GM19455 (cell line): ENCODE data around the gene FLNB.

Experiments used
- ATAC-seq: cut with Tn5 transposase; IDR thresholded peaks from one replicate; pipeline ENCODE4 v1.9.1; 2021; ENCODE audit not compliant: unreplicated experiment

The FLNB gene

DNA sequence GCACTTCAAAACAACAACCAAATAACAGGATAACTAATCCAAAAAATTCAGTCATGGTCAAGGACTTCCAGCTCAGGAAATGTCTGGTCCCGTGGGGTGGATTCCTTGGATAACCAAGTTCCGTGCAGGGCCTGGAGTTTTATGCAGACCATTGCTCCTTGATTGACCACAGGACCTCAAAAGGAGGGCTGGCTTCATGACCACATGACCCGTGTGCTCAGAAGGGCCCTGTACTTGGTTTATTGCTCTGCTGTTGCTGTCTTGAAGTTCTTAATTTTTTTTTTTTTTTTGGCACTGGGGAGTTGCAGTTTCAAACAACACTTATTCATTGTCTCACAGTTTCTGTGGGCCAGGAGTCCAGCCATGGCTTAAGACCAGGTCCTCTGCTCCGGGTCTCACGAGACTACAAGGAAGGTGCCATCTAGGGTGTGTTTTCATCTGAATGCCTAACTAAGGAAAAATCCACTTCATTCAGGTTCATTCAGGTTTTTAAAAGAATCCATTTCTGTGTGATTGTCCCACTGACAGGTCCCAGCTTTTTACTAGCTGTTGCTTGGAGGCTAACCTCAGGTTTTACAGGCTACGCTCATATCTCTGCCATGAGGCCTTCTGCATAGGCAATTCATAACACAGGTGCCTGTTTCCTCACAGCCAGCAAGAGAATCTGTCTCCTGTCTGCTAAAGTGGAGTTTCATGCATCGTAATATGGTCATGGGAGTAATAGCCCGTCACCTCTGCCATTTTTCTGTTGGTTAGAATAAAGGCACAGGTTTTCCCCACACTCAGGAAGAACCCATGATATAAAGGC is 65.3 kb downstream of the FLNB start:
- ATAC-seq = no peak

DNA sequence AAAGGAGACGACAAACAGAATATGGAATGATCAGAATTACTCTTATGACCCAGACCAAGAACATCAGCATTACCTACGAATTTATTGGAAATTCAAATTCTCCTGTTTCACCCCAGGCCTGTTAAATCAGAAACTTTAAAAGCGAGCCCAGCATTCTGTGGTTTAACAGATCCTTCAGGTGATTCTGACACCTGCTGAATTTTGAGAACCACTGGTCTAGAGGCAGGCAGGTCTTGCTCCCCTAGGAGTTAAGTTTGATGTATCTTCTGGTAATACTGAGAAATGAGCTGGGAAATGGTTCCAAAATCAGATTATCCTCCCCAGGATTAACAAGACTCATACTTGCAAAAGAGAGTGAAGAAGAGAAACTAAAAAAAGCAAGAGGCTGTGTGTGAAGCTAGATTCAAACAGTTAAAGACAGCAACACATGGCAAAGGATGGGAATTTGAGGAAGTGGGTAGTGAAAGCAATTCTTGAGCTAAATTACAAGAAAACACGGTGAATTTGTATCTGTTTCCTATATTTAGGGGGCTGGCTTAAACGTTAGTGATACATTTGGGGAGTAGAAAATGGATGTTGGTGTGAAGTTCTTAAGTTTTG is 66.0 kb downstream of the FLNB start:
- no peak for ATAC-seq

DNA sequence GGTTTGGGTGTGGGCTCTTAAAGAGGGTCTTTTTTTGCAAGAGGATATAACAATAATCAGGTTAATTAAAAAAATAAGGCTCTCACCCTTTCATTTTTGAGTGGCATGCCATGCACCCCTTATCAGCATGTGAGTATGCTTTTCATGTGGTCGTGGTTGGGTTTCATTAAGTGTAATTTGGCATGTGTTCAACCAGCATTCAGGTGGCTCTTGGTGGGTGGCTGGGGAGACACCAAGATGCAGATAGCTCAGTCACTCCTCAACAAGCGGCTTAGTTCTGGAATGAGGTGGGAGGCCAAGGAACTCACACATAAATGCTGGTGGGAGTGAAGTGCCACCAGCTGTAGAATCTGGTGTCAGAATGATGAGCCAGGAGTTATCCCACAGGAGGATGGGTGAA is 66.8 kb downstream of the FLNB start:
- no peak for ATAC-seq

DNA sequence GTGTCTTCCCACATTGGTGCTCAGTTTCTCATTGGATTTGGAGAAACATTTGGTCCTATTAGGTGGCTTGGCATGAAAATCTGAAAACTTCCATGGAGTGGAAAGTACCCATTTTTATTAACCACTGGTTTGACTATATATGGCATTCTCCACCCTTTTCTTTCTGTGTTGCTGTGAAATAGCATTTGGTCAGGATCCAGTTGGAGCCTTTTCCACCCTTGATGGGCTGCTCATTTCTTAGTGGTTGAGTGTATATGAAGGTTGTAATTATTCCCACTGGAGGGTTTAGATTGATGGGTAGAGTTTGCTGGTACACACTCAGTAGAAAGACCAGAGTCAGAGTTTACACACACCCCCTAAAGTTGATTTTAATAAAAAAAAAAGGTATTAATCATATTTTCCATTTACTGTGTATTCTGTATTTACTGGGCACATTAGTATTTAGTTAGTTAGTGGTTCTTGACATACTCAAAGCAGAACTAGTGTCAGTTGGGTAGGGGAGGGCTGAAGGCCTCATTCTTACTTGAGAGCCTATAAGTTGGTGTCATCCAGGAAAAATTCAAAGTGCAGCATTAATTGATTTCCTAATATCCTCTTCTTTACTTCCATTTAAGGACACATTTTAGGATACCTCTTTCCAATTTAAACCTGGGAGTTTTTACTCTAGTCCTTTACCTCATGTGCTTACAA is 69.5 kb downstream of the FLNB start:
- no peak for ATAC-seq

DNA sequence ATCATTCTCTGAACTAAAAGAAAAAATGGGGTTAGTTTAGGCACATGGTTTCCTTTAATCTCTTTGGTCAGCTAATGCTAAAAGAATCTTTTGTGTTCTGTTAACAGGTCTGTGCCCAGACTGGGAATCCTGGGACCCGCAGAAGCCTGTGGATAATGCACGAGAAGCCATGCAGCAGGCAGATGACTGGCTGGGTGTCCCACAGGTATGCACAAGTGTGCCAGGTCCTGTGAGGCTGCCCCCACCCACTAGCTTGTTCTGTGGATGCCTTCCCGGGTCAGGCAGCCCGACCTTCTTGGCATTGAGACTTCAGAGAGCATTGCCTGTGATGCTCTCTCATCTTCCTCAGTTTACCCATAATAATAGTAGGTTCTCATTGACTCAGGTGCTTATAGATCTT is 70.4 kb downstream of the FLNB start:
- ATAC-seq = no peak

DNA sequence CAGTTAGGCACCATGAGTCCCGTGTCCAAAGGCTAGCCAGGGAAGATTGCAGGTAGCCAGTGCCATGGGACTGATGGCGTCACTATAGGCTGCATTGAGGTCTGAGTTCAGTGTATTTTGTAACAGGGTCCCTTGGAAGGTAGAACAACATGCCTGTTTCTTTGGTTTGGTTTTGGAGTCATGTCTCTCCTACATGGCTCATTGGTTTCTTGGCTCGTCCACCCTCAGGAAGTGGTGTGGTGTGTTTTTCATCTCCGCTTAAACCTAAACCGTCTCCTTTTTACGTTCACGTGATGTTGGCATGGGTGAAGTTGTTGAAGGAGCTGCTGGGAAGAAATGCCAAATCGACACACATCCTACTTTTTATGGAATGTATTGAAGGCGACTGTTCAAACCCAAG is 71.6 kb downstream of the FLNB start:
- no peak for ATAC-seq

DNA sequence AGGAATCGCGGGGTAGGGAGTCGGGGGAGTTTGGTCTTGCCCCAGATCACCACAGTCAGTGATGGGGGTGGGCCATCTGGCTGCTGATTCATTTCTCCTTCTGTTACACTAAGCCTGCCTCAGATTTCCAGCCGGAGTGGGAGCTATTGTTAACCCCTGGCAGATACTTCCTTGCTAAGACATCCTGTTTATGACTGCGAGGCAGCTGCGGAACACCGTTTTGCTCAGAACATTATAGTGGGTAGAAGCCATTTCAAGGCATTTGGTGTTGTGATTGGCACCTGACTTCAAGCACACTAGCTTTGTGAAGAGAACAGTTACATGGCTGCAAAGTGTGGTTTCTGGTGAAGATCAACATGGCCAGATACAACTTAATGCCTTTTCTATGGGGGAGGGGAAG is 73.8 kb downstream of the FLNB start:
- ATAC-seq = no peak

DNA sequence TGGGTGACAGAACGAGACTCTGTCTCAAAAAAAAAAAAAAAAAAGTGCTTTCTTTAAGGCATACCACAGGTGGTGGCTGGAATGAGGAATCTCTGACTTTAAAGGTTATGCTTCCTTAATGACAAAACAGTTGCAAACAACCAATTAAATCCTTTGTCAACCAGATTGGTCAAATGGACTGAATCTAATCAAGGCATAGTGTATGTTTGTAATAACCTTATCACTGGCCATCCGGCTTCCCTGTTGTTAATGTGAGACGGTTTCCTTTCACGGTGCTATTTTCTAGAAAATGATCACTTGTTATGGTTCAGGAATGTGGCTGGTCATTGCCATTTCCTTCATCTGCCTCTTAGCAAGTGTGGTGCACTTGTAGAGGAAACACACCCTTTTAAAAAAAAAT is 75.9 kb downstream of the FLNB start:
- ATAC-seq = no peak

DNA sequence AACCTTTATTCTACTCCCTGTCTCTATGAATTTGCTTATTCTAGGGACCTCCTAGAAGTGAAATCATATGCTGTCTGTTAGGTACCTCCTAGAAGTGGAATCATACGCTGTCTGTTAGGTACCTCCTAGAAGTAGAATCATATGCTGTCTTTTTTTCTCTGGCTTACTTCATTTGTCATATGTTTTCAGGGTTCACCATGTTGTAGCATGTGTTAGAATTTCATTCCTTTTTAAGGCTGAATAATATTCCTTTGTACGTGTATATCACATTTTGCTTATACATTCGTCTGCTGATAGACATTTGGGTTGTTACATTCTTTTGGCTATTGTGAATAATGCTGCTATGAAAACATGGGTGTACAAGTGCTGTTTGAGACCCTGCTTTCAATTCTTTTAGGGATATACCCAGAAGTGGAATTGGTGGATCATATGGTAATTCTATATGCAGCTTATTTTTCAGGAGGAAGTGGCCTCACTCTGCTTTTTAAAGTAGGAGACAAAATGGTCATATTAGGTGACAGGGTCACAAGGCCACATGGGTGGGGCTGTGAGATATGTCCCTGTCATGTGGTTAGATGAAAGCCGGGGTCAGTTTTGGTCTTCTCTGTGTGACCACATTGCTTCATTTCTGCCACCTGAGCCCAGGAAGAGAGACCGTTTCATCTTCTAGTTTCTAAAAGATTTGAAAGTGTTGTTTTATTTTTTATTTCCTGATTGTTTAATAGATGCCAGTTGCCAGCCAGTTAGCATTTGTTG is 76.7 kb downstream of the FLNB start:
- ATAC-seq = no peak

DNA sequence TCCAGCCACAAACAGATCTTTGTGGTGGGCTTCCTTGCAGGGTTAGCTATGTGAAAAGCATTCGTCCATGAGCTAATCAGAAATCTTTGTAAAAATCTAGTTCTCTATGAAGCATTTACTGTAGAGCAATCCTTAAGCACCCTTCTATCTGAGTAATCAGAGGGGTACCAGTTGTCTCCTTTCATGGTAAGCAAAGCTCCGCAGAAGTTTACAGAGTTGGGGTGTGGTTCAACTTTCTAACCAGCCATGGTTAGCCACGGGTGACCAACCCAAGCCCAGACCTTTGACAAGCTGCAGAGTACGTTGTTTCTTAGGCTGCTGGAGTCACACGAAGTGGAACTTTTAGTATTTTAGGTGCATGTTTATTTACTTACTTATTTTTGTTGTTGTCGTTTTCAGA is 77.4 kb downstream of the FLNB start:
- no peak for ATAC-seq

DNA sequence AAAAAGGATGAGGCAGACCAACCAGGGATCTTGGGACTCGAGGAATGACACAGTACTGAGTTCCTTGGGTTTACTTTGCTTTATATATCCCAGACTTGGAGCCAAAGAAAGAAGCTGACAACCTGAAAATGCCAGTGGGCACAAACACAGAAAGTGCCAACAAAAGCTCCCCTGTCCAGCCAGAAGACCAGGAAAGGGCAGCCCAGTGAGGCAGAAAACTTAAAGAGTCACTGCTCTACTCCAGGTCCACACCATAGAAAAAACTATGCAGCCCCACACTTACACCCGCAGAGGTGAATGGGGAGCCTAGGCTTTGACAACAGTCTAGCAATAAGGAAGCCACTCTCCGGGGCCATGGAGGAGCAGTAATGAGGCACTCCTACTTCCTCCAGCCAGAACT is 80.3 kb downstream of the FLNB start:
- no peak for ATAC-seq

DNA sequence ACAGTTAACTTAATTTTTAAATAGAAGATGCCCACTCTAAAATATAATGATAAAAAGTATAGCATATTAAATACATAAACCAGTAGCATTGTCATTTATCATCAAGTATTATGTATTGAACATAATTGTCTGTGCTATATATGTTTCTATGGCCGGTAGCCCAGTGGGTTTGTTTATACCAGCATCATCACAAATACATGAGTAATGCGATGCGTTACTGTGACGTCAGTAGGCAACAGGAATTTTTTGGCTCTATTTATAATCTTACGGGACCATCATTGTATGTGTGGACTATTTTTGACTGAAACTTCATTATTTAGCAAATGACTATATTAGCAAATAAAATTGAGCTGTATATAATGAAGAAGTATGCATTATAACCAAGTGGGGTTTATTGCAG is 82.1 kb downstream of the FLNB start:
- no peak for ATAC-seq

DNA sequence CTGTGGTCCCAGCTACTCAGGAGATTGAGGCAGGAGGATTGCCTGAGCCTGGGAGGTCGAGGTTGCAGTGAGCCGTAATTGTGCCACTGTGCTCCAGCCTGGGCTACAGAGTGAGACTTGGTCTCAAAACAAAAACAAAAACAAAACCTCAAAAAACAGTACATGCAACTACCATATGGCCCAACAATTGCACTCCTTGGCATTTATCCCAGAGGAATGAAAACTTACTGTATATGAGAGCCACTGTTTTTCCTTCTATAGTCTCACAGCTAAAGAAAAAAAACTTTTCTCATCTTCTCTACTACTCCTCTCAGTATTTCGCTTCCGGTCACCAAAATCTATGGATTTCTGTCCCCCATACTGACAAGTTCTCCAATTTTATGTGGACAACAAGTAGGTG is 84.3 kb downstream of the FLNB start:
- ATAC-seq = no peak

DNA sequence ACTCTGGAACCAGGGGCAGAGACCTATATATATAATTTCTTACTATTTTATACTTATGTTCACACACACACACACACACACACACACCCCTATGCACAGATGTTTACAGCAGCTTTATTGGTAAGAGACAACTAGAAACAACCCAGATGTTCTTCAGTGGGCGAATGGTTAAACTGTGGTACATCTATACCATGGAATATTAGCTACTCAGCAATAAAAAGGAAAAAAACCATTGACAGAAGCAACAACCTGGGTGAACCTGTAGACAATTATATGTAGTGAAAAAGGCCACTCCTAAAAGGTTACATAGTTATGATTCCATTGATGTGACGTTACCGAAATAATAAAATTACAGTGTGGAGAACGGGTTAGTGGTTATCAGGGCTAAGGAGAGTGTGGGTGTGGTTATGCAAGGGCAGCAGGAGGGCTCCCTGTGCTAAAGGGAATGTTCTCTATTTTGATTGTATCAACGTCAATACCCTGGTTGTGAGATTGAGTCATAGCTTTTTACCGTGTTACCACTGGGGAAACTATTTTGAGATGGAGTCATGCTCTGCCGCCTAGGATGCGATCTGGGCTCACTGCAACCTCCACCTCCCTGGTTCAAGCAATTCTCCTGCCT is 85.5 kb downstream of the FLNB start:
- no peak for ATAC-seq

DNA sequence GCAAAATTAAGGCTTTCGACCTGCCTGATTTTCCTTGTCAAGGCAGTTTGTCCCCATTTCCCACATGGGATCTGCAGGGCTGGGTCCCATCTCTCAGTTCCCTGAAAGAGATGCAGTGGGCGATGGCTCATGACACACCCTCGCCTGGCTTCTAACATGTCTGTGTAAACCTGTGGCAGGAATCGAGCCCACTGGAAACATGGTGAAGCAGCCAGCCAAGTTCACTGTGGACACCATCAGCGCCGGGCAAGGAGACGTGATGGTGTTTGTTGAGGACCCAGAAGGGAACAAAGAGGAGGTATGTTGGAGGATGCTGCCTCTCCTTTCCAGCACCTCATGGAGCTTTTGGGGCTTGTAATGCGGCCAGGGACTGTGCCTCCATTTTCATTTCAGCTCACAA is 86.4 kb downstream of the FLNB start:
- no peak for ATAC-seq

DNA sequence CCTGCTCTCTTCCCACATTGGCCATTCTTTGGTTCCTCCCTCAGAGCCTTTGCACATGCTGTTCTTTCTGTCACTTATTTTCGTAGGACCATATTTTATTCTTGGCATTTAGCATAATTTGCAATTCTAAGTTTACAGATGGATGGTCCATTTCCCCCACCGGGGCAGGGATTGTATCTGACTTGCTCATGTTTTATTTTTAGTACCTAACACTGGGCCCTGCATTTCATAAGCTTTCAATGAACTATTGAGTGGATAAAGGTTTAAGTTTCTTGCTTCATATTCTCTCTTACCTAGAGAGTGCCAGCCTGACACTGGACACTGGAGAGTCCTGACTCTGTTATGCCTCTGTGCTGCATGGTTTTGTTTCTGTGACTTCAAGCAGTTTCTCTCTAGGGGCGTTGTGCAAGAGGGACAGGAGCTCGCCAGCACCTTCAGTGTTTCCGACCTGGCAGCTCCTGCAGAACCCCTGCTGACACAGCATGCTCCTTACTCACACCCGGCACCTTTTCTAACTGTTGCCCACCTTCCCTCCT is 87.4 kb downstream of the FLNB start:
- no peak for ATAC-seq

DNA sequence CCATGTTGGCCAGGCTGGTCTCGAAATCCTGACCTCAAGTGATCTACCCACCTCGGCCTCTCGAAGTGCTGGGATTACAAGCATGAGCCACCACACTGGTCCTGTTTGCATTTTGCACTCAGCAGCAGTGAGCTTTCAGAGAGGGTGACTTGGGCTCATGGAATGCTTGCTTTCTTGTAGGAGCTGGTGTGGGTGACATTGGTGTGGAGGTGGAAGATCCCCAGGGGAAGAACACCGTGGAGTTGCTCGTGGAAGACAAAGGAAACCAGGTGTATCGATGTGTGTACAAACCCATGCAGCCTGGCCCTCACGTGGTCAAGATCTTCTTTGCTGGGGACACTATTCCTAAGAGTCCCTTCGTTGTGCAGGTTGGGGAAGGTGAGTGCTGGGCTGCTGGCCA is 90.3 kb downstream of the FLNB start:
- ATAC-seq = no peak

DNA sequence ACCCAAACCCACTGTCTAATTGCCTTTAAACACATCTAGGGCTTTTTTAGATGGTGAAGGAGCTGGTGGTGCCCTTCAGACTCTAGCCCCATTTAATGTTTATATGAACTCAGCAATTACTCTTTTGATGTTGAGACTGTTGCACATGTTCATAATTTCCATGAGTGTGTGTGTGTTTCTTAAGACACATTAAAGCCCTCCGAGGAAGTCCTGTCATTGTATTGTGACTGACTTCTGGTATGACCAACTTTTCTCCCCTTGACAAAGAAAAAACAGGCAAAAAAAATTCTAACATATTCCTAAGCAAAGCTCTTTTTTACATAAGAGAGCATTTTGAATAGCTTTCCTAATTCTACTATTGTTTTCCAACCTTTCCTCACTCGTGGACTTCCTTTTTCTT is 91.6 kb downstream of the FLNB start:
- no peak for ATAC-seq

DNA sequence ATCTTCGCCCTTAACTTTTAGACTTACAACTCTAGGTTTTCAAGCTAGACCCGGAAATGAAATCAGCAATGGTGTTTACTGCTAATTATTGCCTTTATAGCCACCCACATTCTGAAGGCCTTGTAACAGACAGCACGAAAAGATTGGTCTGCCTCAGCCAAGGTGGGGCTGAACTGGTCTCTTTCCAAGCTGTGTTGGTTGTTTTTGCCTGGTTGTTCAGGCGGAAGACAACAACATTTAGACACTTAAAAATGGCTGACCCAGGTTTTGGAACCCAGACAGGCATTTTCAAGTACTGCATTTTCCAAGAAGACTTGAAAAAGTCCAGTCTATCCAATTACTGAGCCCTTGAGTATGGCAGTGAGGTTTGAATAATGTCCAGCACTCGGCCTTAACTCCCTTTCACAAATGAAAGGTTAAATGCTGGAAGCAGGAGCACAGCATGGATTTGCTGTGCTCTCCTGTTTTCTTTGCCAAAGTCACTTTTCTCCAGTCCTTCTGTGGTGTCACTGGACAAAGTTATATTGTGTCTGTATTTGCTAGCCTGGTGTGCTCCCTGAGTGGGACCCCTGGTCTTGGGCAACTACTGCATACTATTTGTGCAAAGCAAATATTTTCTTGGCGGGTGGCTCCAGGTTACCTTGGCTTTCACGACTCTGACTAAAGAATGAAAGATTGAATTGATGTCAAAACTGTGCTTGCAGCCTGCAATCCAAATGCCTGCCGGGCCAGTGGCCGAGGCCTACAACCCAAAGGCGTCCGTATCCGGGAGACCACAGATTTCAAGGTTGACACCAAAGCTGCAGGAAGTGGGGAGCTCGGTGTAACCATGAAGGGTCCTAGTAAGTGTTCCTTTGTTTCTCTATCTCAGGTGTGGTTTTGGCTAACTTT is 93.5 kb downstream of the FLNB start:
- ATAC-seq = no peak

DNA sequence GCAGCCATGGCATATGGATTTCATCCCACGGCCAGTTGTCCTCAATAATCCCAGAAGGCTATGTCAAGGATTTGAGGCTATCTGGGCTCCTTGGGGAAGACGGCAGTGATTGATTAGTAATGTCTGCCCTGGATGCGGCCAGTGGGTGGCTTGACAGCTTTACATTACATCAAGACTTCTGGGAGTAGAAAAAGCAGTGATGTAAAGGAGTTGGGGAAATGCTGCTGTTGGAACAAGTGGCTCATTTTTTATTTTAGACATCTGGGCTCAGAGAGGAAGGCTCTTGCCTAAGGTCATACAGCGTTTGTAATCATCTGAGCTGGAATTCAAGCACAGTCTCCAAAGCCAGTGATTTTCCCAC is 94.1 kb downstream of the FLNB start:
- no peak for ATAC-seq
